T-helper 17 cell (primary cell): ENCODE results near the gene C3AR1. TPM values are rescaled to one million over a fixed set of nuclear protein-coding genes. Genes with fewer than 3 reads are reported as not detected.
"Not testable (repeated sequence)": the region's sequence is repeated elsewhere in the genome, so short reads cannot be mapped to it uniquely, and the experiment has no call there.

Experiments
- ATAC-seq: fragments of 150-1000 bp; cut with Tn5 transposase; 2 replicates; pipeline ENCODE4 v1.10.0; 2021; ENCODE audit warnings: mild to moderate bottlenecking, moderate library complexity
- DNase-seq, 3 donors: peaks; one replicate each; pipeline versions ENCODE4 v3.0.0 to v3.0.0-alpha.2; 2020 to 2021
- H3K9me3 ChIP-seq: one replicate; pipeline ENCODE4 v1.7.0; 2013; ENCODE audit warnings: low read length, mild to moderate bottlenecking; ENCODE audit not compliant: control insufficient read depth, poor library complexity, severe bottlenecking
- H3K27ac Mint-ChIP-seq: one replicate; pipeline ENCODE4 v1.8.0; 2022; ENCODE audit warnings: mild to moderate bottlenecking, moderate library complexity, mixed read lengths
- H3K27me3 Mint-ChIP-seq: one replicate; pipeline ENCODE4 v1.8.0; 2022; ENCODE audit warnings: mixed read lengths
- H3K36me3 Mint-ChIP-seq: one replicate; pipeline ENCODE4 v1.8.0; 2022; ENCODE audit warnings: low read depth, mixed read lengths
- H3K4me1 Mint-ChIP-seq: one replicate; pipeline ENCODE4 v1.8.0; 2022; ENCODE audit warnings: mild to moderate bottlenecking, mixed read lengths
- H3K4me3 Mint-ChIP-seq: one replicate; pipeline ENCODE4 v1.8.0; 2022; ENCODE audit warnings: mild to moderate bottlenecking, moderate library complexity, mixed read lengths
- total RNA-seq, 4 donors: library from RNA in 2 of 4; stranded (reverse) in 2 of 4; gene quantifications; one replicate each; pipeline ENCODE4 v1.2.3 and lab custom pipeline; 2022 to 2026

Gene C3AR1
- total RNA-seq, 2 donors from 2014 or later, result 3.1 to 3.9 TPM

DNA sequence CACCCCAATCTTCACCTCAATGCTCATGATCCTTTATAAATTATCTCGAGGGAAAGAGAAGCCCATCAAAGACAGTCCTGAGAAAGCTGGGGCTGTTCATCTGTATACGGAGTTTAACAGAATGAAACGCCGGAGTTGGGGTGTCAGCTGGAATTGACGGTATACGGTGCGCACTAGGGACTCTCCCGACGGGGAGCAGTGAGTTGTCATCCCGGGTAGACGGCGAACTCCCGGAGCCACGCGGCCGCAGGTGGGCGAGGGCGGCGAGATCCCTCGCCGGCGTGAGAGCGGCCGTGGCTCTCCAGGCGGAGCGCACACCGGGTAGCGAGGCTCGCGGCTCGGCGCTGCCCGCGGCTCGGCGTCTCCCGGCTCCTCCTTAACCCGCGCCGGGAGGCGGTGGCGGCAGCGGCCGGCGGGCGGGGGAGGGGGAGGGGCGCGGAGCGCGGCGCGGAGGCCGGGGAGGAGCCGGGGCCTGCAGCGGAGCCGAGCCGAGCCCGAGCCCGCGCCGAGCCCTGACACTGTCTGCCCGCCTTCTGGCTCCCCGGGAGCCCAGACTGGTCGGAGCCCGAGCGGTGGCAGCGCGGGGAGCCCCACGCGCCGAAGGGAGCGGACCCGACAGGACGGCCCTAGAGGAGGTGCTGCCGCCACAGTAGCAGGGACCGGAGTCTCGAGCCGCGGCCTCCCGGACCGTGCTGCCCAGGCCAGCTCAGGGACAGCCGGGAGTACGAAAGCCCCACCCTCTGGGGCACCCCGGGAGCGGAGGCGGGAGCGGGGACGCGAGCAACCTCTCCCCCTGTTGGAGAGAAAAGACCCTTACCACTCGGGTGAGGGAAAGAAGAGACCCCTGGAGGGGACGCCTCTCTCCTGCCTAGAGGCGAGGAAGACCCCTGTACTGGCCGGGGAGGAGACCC, 33.7 kb downstream of the C3AR1 start, which contains the start of gene FOXJ2:
Gene FOXJ2 (plus strand): TSS at position 475 of the 911 bp plus-strand sequence. CDS start 7,117 bp downstream, outside the sequence.
- ATAC-seq (peak; percentile 88), DNase-seq (peak; percentile 74 to 81 (median 76))
- Mint-ChIP-seq H3K27ac (peak within 1 kb of the TSS; percentile 91), H3K36me3 (peaks cover 2% of the 10 kb centered on the region), H3K4me3 (peak within 1 kb of the TSS; percentile 94), H3K27me3 (no peaks in the 10 kb centered on the region), H3K4me1 (peaks cover 47% of the 10 kb centered on the region)
- H3K9me3 ChIP-seq, result no peaks in the 10 kb centered on the region

DNA sequence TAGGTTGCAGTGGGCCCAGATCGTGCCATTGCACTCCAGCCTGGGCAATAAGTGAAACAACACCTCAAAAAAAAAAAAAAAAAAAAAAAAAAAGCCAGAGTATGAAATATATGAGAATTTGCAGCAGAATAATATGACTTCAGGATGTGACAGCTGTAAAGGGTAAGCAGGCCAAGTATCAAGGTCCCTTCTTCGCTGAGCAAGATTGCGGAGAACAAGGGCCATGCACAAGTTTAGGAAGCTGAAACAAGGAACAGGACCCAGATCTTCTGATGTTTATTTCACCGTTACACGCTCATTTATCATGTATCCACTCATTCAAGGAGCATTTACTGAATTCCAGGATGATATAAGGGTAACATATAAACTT, 34.3 kb downstream of the C3AR1 start:
- Mint-ChIP-seq H3K27ac (peak overlapping the region; percentile 88), H3K36me3 (peaks cover 5% of the 10 kb centered on the region), H3K27me3 (no peaks in the 10 kb centered on the region), H3K4me1 (peaks cover 44% of the 10 kb centered on the region), H3K4me3 (peak overlapping the region; percentile 94)
- DNase-seq, result no peak
- no peaks in the 10 kb centered on the region for H3K9me3 ChIP-seq
- no peak for ATAC-seq

- not testable (repeated sequence) for H3K36me3 Mint-ChIP-seq, H3K4me3 Mint-ChIP-seq, DNase-seq, ATAC-seq, H3K27me3 Mint-ChIP-seq, H3K9me3 ChIP-seq, H3K27ac Mint-ChIP-seq
- H3K4me1 Mint-ChIP-seq, result peaks cover 44% of the 10 kb centered on the region
Observed at GRCh38 chr12:8031017-8031416, 35.1 kb downstream of the C3AR1 start.

GRCh38 chr12:8030189-8030588, 36.0 kb downstream of the C3AR1 start:
- H3K4me1 Mint-ChIP-seq, result peaks cover 36% of the 10 kb centered on the region
- DNase-seq, result no peak
- H3K4me3 Mint-ChIP-seq, result no peak overlapping the region
- no peak overlapping the region for H3K27ac Mint-ChIP-seq
- H3K9me3 ChIP-seq, result no peaks in the 10 kb centered on the region
- H3K27me3 Mint-ChIP-seq, result no peaks in the 10 kb centered on the region
- no peak for ATAC-seq
- peaks cover 5% of the 10 kb centered on the region for H3K36me3 Mint-ChIP-seq

DNA sequence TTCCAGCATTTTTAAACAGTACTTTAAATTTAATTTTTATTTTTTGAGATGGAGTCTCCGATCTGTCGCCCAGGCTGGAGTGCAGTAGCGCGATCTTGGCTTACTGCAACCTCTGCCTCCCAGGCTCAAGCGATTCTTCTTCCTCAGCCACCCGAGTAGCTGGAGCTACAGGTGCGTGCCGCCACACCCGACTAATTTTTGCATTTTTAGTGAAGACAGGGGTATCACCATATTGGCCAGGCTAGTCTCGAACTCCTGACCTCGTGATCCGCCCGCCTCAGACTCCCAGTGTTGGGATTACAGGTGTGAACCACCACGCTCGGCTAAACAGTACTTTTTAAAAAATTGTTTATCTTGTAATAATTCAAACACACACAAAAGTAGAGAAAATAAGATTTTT, 37.9 kb downstream of the C3AR1 start:
- ATAC-seq, result no peak
- Mint-ChIP-seq H3K27ac (peak overlapping the region; percentile 100), H3K4me3 (no peak overlapping the region)

DNA sequence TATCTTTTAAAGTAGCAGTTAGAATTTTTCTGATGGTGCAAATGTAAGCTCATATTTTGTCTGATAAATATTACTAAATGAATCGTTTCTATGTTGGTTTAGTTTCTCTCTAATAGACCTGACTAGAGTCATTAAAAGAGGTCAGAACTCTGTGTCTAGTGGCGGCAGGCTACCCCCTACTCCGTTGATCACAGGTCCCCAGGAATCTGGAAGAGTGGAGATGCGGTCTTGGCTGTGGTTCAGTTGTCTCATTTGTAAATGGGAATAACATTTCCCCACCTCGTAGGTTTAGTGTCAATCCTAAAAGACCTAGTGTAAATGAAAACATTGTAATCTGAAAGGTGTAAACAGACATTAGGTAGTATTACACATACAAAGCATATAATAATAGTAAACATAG, 38.3 kb downstream of the C3AR1 start:
- Mint-ChIP-seq H3K4me1 (peaks cover 23% of the 10 kb centered on the region), H3K27me3 (no peaks in the 10 kb centered on the region), H3K27ac (peak overlapping the region; percentile 100), H3K4me3 (peak overlapping the region; percentile 66), H3K36me3 (peaks cover 2% of the 10 kb centered on the region)
- DNase-seq (no peak), ATAC-seq (no peak)
- no peaks in the 10 kb centered on the region for H3K9me3 ChIP-seq

More for the DNA sequence above, 37.9 kb downstream of the C3AR1 start:
- DNase-seq, result no peak
- no peaks in the 10 kb centered on the region for H3K9me3 ChIP-seq
- no peaks in the 10 kb centered on the region for H3K27me3 Mint-ChIP-seq
- peaks cover 23% of the 10 kb centered on the region for H3K4me1 Mint-ChIP-seq
- H3K36me3 Mint-ChIP-seq, result peaks cover 2% of the 10 kb centered on the region

DNA sequence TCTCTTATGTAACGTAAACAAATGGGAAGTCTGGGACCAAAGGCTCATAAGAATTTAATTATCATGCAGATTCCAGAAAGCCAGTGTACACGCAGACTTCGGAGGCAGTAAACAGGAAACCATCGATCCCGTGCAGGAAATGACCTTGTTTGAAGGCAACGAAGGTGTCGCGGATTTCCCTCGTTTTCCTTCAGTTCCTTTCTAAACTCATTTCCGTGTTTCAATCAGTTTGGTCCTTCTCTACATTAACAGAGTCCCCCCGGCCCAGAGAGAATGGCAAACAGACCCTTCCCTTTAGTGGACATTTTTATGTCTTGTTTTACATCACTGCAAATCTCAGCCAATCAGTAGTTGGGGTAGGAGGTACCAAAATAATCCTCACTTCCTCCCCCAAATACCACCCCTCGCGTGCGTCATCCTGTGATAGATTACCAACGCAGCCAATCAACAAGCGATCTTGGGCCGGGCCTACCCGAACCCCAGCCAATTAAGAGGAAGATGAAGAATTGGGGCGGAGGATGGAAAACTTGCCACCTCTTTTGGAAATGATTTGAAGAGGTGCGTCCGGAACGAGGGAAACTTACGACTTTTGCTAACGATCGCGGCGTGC, 39.8 kb downstream of the C3AR1 start:
- H3K4me3 Mint-ChIP-seq, result peak overlapping the region; percentile 98
- no peaks in the 10 kb centered on the region for H3K27me3 Mint-ChIP-seq
- DNase-seq (peak; percentile 80 to 89 (median 88)), ATAC-seq (peak; percentile 92)
- no peaks in the 10 kb centered on the region for H3K9me3 ChIP-seq
- H3K4me1 Mint-ChIP-seq, result peaks cover 18% of the 10 kb centered on the region
- peaks cover 2% of the 10 kb centered on the region for H3K36me3 Mint-ChIP-seq
- peak overlapping the region; percentile 100 for H3K27ac Mint-ChIP-seq

GRCh38 chr12:8018666-8019581, 47.2 kb downstream of the C3AR1 start:
- no peak overlapping the region for H3K27ac Mint-ChIP-seq
- H3K9me3 ChIP-seq, result no peaks in the 10 kb centered on the region
- ATAC-seq (peak; percentile 50), DNase-seq (no peak)
- no peaks in the 10 kb centered on the region for H3K36me3 Mint-ChIP-seq
- peaks cover 29% of the 10 kb centered on the region for H3K27me3 Mint-ChIP-seq
- H3K4me1 Mint-ChIP-seq, result peaks cover 2% of the 10 kb centered on the region
- peak overlapping the region; percentile 74 for H3K4me3 Mint-ChIP-seq

DNA sequence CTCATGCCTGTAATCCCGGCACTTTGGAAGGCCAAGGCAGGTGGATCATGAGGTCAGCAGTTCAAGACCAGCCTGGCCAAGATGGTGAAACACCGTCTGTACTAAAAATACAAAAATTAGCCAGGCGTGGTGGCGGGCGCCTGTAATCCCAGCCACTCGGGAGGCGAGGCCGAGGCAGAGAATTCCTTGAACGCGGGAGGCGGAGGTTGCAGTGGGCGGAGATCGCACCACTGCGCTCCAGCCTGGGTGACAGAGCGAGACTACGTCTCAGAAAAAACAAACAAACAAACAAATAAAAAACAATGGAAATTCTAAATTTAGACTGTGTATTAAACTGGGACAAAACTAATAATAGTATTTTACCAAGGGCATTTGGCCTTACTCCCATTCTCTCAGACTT, 47.9 kb downstream of the C3AR1 start:
- H3K4me1 Mint-ChIP-seq, H3K9me3 ChIP-seq, ATAC-seq, H3K36me3 Mint-ChIP-seq, H3K27ac Mint-ChIP-seq, DNase-seq: not testable (repeated sequence)
- peak overlapping the region; percentile 12 for H3K4me3 Mint-ChIP-seq
- H3K27me3 Mint-ChIP-seq, result peaks cover 29% of the 10 kb centered on the region

DNA sequence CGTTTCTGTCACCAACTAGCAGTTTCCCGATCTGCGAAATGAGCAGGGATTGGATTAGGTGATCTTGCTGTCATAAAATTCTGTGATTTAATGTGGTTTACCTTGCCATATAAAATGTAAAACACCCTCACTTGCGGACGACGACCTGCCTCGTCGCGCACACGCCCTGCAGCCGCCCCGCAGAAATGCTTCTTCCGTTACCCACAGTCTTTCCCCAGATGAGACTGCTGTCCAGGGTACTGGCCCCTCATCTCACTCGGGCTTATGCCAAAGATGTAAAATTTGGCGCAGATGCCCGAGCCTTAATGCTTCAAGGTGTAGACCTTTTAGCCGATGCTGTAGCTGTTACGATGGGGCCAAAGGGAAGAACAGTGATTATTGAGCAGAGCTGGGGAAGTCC, 51.3 kb downstream of the C3AR1 start:
- peaks cover 34% of the 10 kb centered on the region for H3K27me3 Mint-ChIP-seq
- H3K27ac Mint-ChIP-seq, result no peak overlapping the region
- H3K4me1 Mint-ChIP-seq, result peaks cover 2% of the 10 kb centered on the region

GRCh38 chr12:8012651-8013309, 53.4 kb downstream of the C3AR1 start:
- Mint-ChIP-seq H3K4me3 (no peak overlapping the region), H3K36me3 (no peaks in the 10 kb centered on the region), H3K4me1 (no peaks in the 10 kb centered on the region), H3K27ac (no peak overlapping the region), H3K27me3 (peaks cover 39% of the 10 kb centered on the region)
- ATAC-seq, result no peak
- no peaks in the 10 kb centered on the region for H3K9me3 ChIP-seq
- DNase-seq, result no peak

More for the DNA sequence above, 51.3 kb downstream of the C3AR1 start:
- H3K36me3 Mint-ChIP-seq, result no peaks in the 10 kb centered on the region
- no peak for ATAC-seq
- DNase-seq, result no peak
- no peak overlapping the region for H3K4me3 Mint-ChIP-seq
- H3K9me3 ChIP-seq, result no peaks in the 10 kb centered on the region

- no peaks in the 10 kb centered on the region for H3K9me3 ChIP-seq
- no peaks in the 10 kb centered on the region for H3K4me1 Mint-ChIP-seq
- no peak overlapping the region for H3K27ac Mint-ChIP-seq
- H3K27me3 Mint-ChIP-seq, result peaks cover 30% of the 10 kb centered on the region
- H3K36me3 Mint-ChIP-seq, result no peaks in the 10 kb centered on the region
- ATAC-seq, result no peak
- no peak overlapping the region for H3K4me3 Mint-ChIP-seq
- no peak for DNase-seq
Observed at GRCh38 chr12:8011331-8011730, 54.8 kb downstream of the C3AR1 start.
